HG02623 (cell line): Measurements from ENCODE around the gene METTL5.
A peak's percentile ranks its signal among the peaks of the same experiment; 100 is the strongest.
"Not testable (repeated sequence)": the region's sequence is repeated elsewhere in the genome, so short reads cannot be mapped to it uniquely, and the experiment has no call there.

ENCODE experiments used
- ATAC-seq: cut with Tn5 transposase; IDR thresholded peaks from one replicate; pipeline ENCODE4 v1.9.1; 2021; ENCODE audit warnings: moderate library complexity; ENCODE audit not compliant: unreplicated experiment

Gene METTL5

GRCh38 chr2:169824373-169825333 is at the start of gene METTL5:
TSS of gene METTL5 (minus strand) at chr2:169824905. CDS start at chr2:169824597, 308 bp downstream.
- ATAC-seq: peak; percentile 62

GRCh38 chr2:169871994-169872393 is 47.3 kb upstream of the METTL5 start:
- ATAC-seq: no peak

- not testable (repeated sequence) for ATAC-seq
Observed at GRCh38 chr2:169871369-169871768, 46.7 kb upstream of the METTL5 start.

GRCh38 chr2:169868951-169869350 is 44.2 kb upstream of the METTL5 start:
- no peak for ATAC-seq

GRCh38 chr2:169867579-169867978 is 42.9 kb upstream of the METTL5 start:
- no peak for ATAC-seq

GRCh38 chr2:169866230-169866629 is 41.5 kb upstream of the METTL5 start:
- ATAC-seq: not testable (repeated sequence)

GRCh38 chr2:169865492-169865891 is 40.8 kb upstream of the METTL5 start:
- ATAC-seq: no peak

GRCh38 chr2:169862816-169863215 is 38.1 kb upstream of the METTL5 start:
- no peak for ATAC-seq

GRCh38 chr2:169860149-169860548 is 35.4 kb upstream of the METTL5 start:
- no peak for ATAC-seq

GRCh38 chr2:169859423-169859822 is 34.7 kb upstream of the METTL5 start:
- no peak for ATAC-seq

GRCh38 chr2:169855281-169856258 is 30.9 kb upstream of the METTL5 start:
- not testable (repeated sequence) for ATAC-seq

- no peak for ATAC-seq
Observed at GRCh38 chr2:169853041-169853668, 28.4 kb upstream of the METTL5 start.

GRCh38 chr2:169849710-169850109 is 25.0 kb upstream of the METTL5 start:
- ATAC-seq: no peak

- not testable (repeated sequence) for ATAC-seq
Observed at GRCh38 chr2:169848959-169849693, 24.4 kb upstream of the METTL5 start.

- ATAC-seq: no peak
Observed at GRCh38 chr2:169845016-169845415, 20.3 kb upstream of the METTL5 start.

GRCh38 chr2:169841625-169842024 is 16.9 kb upstream of the METTL5 start:
- ATAC-seq: not testable (repeated sequence)

- no peak for ATAC-seq
Observed at GRCh38 chr2:169840747-169841142, 16.0 kb upstream of the METTL5 start.

GRCh38 chr2:169839954-169840746 is 15.4 kb upstream of the METTL5 start:
- ATAC-seq: no peak

- ATAC-seq: no peak
Observed at GRCh38 chr2:169838743-169839489, 14.2 kb upstream of the METTL5 start.
